Measurements from ENCODE around the gene MPP1.

DNA sequence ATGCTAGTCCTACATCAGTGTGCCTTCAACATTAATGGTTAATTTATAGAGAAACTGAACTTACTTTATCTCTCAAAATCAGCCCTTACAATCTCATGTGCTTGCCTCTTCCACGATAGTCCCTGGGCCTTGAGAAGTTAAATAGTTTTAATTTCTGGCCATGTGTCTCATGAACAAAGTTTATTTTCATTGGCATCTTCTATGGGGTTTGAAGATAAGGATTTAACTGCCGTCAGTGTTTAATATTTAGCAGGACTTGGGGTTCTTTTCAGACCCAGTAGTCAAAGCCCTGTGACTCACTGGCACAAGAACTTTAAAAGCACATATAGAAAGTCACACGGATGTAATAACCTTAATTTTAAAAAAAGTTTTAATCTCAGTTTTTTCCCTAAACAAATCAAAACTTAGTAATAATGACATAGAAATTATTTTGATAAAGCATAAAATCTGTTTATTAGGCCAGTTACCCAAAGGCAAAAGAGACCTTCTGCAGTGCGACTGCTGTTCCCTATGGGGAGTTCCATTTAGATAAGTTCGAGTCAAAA lies 10.1 kb upstream of the MPP1 start:
- TF ChIP-seq, protein P1, sequence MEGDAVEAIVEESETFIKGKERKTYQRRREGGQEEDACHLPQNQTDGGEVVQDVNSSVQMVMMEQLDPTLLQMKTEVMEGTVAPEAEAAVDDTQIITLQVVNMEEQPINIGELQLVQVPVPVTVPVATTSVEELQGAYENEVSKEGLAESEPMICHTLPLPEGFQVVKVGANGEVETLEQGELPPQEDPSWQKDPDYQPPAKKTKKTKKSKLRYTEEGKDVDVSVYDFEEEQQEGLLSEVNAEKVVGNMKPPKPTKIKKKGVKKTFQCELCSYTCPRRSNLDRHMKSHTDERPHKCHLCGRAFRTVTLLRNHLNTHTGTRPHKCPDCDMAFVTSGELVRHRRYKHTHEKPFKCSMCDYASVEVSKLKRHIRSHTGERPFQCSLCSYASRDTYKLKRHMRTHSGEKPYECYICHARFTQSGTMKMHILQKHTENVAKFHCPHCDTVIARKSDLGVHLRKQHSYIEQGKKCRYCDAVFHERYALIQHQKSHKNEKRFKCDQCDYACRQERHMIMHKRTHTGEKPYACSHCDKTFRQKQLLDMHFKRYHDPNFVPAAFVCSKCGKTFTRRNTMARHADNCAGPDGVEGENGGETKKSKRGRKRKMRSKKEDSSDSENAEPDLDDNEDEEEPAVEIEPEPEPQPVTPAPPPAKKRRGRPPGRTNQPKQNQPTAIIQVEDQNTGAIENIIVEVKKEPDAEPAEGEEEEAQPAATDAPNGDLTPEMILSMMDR (conservative IDR thresholded peaks at IDR 0.05; ENCODE audit: low read length) = no peak
- no peak for TF ChIP-seq EZH2phosphoT487 (IDR thresholded peaks at IDR 0.05; ENCODE audit: borderline replicate concordance)

All from Loucy (cell line).